Central memory CD8-positive, alpha-beta T cell (primary cell): ENCODE results near the gene APAF1.

Experiments
- ATAC-seq: fragments of 150-1000 bp; cut with Tn5 transposase; replicated peaks from 2 replicates; pipeline ENCODE4 v1.10.0; 2022; ENCODE audit warnings: mild to moderate bottlenecking, moderate FRiP score, moderate number of reproducible peaks; ENCODE audit not compliant: poor library complexity, severe bottlenecking; ENCODE audit errors: extremely low read depth
- DNase-seq, 2 donors: peaks; one replicate each; pipeline ENCODE4 v3.0.0; 2021; ENCODE audit warnings: low spot score in 2 of 2
- H3K27ac Mint-ChIP-seq: one replicate; pipeline ENCODE4 v1.8.0; 2022; ENCODE audit warnings: low read depth, mild to moderate bottlenecking, moderate library complexity, mixed read lengths
- H3K27me3 Mint-ChIP-seq: one replicate; pipeline ENCODE4 v1.8.0; 2022; ENCODE audit warnings: mixed read lengths
- H3K36me3 Mint-ChIP-seq: one replicate; pipeline ENCODE4 v1.8.0; 2022; ENCODE audit warnings: mild to moderate bottlenecking, moderate library complexity, mixed read lengths; ENCODE audit not compliant: insufficient read depth
- H3K4me1 Mint-ChIP-seq: one replicate; pipeline ENCODE4 v1.8.0; 2022; ENCODE audit warnings: mixed read lengths
- H3K4me3 Mint-ChIP-seq: one replicate; pipeline ENCODE4 v1.8.0; 2022; ENCODE audit warnings: mild to moderate bottlenecking, moderate library complexity, mixed read lengths
- H3K9me3 Mint-ChIP-seq: one replicate; pipeline ENCODE4 v1.8.0; 2022; ENCODE audit warnings: mixed read lengths

The APAF1 gene

GRCh38 chr12:98719515-98720504 is 74.7 kb downstream of the APAF1 start:
- Mint-ChIP-seq H3K27ac (no peak overlapping the region), H3K36me3 (peaks cover 46% of the 10 kb centered on the region), H3K9me3 (no peaks in the 10 kb centered on the region), H3K4me3 (no peak overlapping the region), H3K27me3 (no peaks in the 10 kb centered on the region), H3K4me1 (no peaks in the 10 kb centered on the region)
- DNase-seq (no peak), ATAC-seq (no peak)

DNA sequence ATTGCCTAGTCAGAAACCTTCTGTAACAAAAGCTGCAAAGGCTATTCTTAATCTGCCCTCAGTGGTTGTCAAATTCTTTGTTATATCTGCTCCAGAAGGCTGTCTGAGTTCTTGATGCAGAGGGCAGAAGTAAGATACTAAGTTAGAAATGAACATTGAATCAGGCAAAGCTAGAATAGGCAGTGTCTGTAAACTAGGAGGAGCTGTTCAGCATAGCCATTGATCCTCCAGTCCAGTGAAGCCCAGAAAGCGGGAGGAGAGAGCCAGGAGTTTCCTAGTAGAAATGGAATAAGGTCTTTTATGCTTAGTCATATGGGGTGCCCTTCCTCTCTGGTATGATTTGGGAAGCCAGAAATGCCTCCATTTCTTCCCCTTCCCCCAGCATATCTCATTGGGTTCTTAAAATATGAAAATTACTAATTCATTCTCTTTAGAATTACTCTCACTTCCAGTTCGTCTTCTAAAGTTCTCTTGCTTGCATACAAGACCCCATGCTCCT is 76.2 kb downstream of the APAF1 start:
- ATAC-seq (no peak), DNase-seq (no peak)
- no peak overlapping the region for H3K4me3 Mint-ChIP-seq
- H3K9me3 Mint-ChIP-seq, result no peaks in the 10 kb centered on the region
- H3K4me1 Mint-ChIP-seq, result no peaks in the 10 kb centered on the region
- peaks cover 56% of the 10 kb centered on the region for H3K36me3 Mint-ChIP-seq
- H3K27me3 Mint-ChIP-seq, result no peaks in the 10 kb centered on the region
- H3K27ac Mint-ChIP-seq, result no peak overlapping the region

GRCh38 chr12:98724384-98725155 is 79.5 kb downstream of the APAF1 start:
- H3K27me3 Mint-ChIP-seq, result no peaks in the 10 kb centered on the region
- peaks cover 56% of the 10 kb centered on the region for H3K36me3 Mint-ChIP-seq
- peak overlapping the region; percentile 19 for H3K27ac Mint-ChIP-seq
- no peak for DNase-seq
- H3K9me3 Mint-ChIP-seq, result no peaks in the 10 kb centered on the region
- no peak overlapping the region for H3K4me3 Mint-ChIP-seq
- ATAC-seq, result no peak
- no peaks in the 10 kb centered on the region for H3K4me1 Mint-ChIP-seq

DNA sequence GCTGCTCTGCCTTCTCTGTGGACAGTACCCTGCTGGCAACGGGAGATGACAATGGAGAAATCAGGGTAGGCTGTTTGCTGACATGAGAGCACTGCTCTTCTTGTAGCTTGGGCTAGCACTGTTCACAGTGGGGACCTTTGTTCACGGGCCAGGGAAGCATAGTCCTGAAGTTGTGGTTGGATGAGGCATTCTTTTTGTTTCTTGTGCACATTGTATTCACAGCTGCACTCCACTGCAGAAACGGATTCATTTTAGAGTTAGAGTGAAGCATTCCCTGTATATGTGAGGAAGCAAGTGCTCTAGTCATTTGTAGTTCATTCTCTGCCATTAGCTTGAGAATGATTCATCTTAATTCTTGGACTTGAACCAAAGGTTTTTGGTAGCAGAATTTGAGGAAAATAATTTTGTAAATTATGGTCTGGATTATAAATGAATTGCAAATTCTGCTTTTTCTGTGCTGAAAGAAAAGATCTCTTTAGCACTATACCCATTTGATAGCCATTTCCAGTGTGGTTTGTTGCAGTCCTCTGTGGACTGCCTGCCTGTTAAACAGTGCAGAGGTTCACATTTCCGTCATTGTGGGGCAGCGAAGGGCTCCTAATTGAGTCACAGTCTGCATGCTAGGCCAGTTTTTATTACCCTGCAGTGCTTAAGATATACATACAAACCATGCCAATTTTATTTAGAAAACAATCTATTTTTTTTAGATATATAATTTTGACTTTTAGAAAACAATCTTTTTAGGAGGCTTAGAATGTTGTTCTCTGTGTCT is 80.6 kb downstream of the APAF1 start:
- H3K4me1 Mint-ChIP-seq, result no peaks in the 10 kb centered on the region
- no peaks in the 10 kb centered on the region for H3K27me3 Mint-ChIP-seq
- DNase-seq, result no peak
- no peaks in the 10 kb centered on the region for H3K9me3 Mint-ChIP-seq
- no peak overlapping the region for H3K27ac Mint-ChIP-seq
- H3K36me3 Mint-ChIP-seq, result peaks cover 54% of the 10 kb centered on the region
- H3K4me3 Mint-ChIP-seq, result no peak overlapping the region
- no peak for ATAC-seq

- H3K4me3 Mint-ChIP-seq, result no peak overlapping the region
- H3K36me3 Mint-ChIP-seq, result peaks cover 51% of the 10 kb centered on the region
- H3K27ac Mint-ChIP-seq, result no peak overlapping the region
- H3K27me3 Mint-ChIP-seq, result no peaks in the 10 kb centered on the region
- no peak for DNase-seq
- no peak for ATAC-seq
- no peaks in the 10 kb centered on the region for H3K9me3 Mint-ChIP-seq
- H3K4me1 Mint-ChIP-seq, result no peaks in the 10 kb centered on the region
Measured at GRCh38 chr12:98727196-98727595, 82.1 kb downstream of the APAF1 start.

- Mint-ChIP-seq H3K4me3 (no peak overlapping the region), H3K27me3 (no peaks in the 10 kb centered on the region), H3K36me3 (peaks cover 44% of the 10 kb centered on the region), H3K4me1 (no peaks in the 10 kb centered on the region), H3K9me3 (no peaks in the 10 kb centered on the region), H3K27ac (no peak overlapping the region)
- ATAC-seq, result no peak
- DNase-seq, result no peak
Measured at GRCh38 chr12:98730412-98730811, 85.3 kb downstream of the APAF1 start.

DNA sequence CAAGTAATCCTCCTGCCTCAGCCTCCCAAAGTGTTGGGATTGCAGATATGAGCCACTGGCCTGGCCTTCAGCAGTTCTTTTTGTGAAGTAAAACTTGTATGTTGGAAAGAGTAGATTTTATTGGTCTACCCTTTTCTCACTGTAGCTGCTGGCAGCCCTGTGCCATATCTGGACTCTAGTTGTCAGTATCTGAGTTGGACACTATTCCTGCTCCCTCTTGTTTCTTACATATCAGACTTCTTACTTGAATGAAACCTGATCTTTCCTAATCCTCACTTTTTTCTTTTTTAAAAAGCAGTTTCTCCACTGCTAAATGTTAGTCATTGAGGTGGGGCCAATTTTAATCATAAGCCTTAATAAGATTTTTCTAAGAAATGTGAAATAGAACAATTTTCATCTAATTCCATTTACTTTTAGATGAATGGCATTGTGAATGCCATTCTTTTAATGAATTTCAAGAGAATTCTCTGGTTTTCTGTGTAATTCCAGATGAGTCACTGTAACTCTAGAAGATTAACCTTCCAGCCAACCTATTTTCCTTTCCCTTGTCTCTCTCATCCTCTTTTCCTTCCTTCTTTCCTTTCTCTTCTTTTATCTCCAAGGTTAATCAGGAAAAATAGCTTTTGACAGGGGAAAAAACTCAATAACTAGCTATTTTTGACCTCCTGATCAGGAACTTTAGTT is 88.7 kb downstream of the APAF1 start:
- H3K27me3 Mint-ChIP-seq, result no peaks in the 10 kb centered on the region
- DNase-seq (no peak), ATAC-seq (no peak)
- H3K4me1 Mint-ChIP-seq, result no peaks in the 10 kb centered on the region
- H3K27ac Mint-ChIP-seq, result peak overlapping the region; percentile 13
- H3K36me3 Mint-ChIP-seq, result peaks cover 24% of the 10 kb centered on the region
- no peaks in the 10 kb centered on the region for H3K9me3 Mint-ChIP-seq
- H3K4me3 Mint-ChIP-seq, result no peak overlapping the region

DNA sequence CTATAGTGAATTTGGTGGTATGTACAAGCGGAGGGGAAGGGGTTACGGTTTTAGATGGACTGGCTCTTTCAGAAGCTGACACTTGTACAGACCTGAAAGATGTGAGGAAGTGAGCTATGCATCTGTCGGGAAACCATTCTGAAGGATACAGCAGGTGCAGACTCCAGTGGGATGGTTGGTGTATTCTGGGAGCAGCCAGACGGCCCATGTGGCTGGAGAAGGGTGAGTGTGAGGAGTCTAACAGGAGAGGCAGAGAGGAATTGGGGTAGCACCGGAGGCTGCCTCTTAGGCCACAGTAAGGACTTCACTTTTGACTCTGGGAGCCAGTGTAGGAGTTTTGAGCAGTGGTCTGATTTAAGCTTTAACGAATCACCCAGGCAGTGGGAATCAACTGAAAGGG is 90.7 kb downstream of the APAF1 start:
- ATAC-seq (no peak), DNase-seq (no peak)
- H3K4me3 Mint-ChIP-seq, result no peak overlapping the region
- H3K27ac Mint-ChIP-seq, result peak overlapping the region; percentile 30
- peaks cover 2% of the 10 kb centered on the region for H3K27me3 Mint-ChIP-seq
- no peaks in the 10 kb centered on the region for H3K9me3 Mint-ChIP-seq
- H3K36me3 Mint-ChIP-seq, result peaks cover 20% of the 10 kb centered on the region
- H3K4me1 Mint-ChIP-seq, result no peaks in the 10 kb centered on the region

DNA sequence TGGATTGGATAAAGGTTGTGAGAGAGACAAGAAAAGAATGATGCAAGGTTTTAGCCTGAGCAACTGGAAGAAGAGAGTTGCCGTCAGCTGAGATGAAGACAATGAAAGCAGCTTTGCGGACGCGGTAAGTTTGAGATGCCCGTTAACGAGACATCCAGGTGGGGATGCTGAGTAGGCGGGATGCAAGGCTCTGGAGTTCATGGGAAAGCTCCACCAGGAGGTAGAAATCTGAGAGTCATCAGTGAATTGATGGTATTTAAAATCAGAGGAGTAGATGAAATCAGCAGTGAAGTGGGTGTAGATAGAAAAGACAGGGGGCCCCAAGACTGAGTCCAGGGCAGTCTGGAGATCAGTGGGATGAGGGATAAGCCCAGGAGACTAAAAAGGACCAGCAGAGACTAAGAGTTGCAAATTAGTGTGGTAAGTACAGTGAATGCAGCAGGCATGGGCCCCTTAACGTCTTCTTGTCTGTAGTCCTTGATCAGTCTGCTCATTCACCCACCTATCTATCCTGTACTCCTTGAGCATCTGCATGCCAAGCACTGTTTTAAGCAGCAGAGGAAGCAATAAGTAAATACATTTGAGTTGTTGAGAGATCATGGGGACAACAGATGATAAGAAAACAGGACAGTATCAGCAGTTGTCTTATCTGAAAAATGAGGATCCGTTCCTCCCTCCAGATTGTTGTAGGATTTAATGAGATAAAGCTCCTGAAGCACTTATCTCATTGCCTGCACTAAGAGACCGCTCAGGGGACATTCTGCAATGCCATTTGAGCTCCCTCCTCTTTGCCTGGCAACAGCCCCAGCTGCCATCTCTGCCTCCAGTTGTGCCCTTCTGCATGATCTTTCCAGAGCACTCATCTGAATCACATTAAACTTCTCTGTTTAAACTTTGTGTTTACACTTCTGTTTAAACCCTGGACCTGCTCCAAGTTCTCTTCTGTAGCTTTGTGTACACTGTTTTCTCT is 91.5 kb downstream of the APAF1 start:
- H3K4me1 Mint-ChIP-seq, result no peaks in the 10 kb centered on the region
- no peak overlapping the region for H3K4me3 Mint-ChIP-seq
- H3K27ac Mint-ChIP-seq, result no peak overlapping the region
- ATAC-seq, result no peak
- peaks cover 17% of the 10 kb centered on the region for H3K36me3 Mint-ChIP-seq
- peaks cover 10% of the 10 kb centered on the region for H3K27me3 Mint-ChIP-seq
- no peak for DNase-seq
- no peaks in the 10 kb centered on the region for H3K9me3 Mint-ChIP-seq

DNA sequence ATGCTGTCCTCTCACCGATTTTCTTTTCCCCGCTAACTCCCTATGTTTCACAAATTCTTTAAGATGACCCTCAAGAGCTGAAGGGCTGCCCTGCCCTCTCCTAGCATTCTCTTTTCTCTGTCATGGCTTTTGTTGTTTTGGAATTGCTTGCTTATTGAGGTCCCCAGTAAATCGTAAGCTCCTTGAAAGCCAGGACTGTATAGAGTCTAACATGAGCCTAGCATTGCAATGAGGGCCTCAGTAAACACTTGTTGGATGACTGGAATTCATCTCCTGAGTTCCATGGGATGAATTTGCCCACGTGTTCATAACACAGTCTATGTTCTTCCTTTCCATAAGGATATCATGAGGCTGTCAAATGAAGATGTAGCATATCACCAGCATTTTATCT is 92.2 kb downstream of the APAF1 start:
- Mint-ChIP-seq H3K27me3 (peaks cover 10% of the 10 kb centered on the region), H3K4me1 (no peaks in the 10 kb centered on the region), H3K36me3 (peaks cover 15% of the 10 kb centered on the region), H3K27ac (no peak overlapping the region), H3K9me3 (no peaks in the 10 kb centered on the region), H3K4me3 (no peak overlapping the region)
- ATAC-seq, result no peak
- no peak for DNase-seq

GRCh38 chr12:98738002-98738401 is 92.9 kb downstream of the APAF1 start:
- Mint-ChIP-seq H3K27me3 (peaks cover 10% of the 10 kb centered on the region), H3K27ac (no peak overlapping the region), H3K9me3 (no peaks in the 10 kb centered on the region), H3K4me3 (no peak overlapping the region), H3K36me3 (peaks cover 12% of the 10 kb centered on the region), H3K4me1 (no peaks in the 10 kb centered on the region)
- DNase-seq (no peak), ATAC-seq (no peak)
